ENCODE measurements around the gene TBC1D1.
A peak's percentile ranks its signal among the peaks of the same experiment; 100 is the strongest.

TBC1D1 gene

DNA sequence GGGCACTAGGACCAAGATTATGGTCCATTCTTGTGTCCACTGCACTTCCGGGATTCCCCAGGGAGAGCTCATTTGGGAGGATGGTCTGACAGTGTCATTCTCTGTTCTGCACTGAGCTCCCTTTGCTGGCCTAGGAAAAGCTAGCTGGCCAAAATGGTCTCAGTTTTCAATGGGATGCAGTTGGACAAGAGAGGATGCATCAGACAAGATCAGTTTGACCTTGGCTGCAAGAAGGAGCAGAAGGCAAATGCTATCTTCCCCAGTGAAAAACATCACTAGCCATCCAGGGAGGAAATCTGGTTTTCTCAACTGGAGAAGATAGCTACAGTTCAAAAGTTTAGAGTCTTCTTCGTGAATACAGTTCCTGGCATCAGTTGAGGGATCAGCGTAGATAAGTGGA is 290.4 kb downstream of the TBC1D1 start:
- no peak overlapping the region for H3K23ac ChIP-seq (ENCODE audit: low read length in 2 of 2)
- H3K27ac ChIP-seq (ENCODE audit: low read length, poor library complexity, severe bottlenecking): no peak overlapping the region
- peak overlapping the region; percentile 94 for H2AK5ac ChIP-seq (ENCODE audit: low read length, severe bottlenecking)
- H2AFZ ChIP-seq (ENCODE audit: low read depth, low read length): no peak overlapping the region
- H4K8ac ChIP-seq (ENCODE audit: low read length): no peak overlapping the region
- WGBS: 94% methylated on average over 2 of the region's 3 CpGs
- H2BK5ac ChIP-seq (ENCODE audit: low read depth, low read length, poor library complexity, severe bottlenecking): no peak overlapping the region
- no peak overlapping the region for H3K4me3 ChIP-seq (ENCODE audit: insufficient read depth in 1 of 2, low read depth in 1 of 2, low read length in 2 of 2)
- no peak overlapping the region for H3K18ac ChIP-seq (ENCODE audit: low read depth in 1 of 2, low read length in 2 of 2)
- no peak overlapping the region for H3K4ac ChIP-seq (ENCODE audit: low read depth in 1 of 2, low read length in 2 of 2)
- no peak overlapping the region for H2BK120ac ChIP-seq (ENCODE audit: low read depth, low read length)
- peak overlapping the region in 1 of 2 experiments; percentile 41 for H3K14ac ChIP-seq (ENCODE audit: low read length in 2 of 2)
- peaks cover 2% of the 10 kb centered on the region for H3K4me1 ChIP-seq (ENCODE audit: control insufficient read depth, insufficient read depth, low read depth, low read length)
- H3K9ac ChIP-seq (ENCODE audit: low read length): no peak overlapping the region
- DNase-seq: no peak
- no peak overlapping the region for H4K91ac ChIP-seq (ENCODE audit: low read length)
- H3K27me3 ChIP-seq (ENCODE audit: control insufficient read depth in 1 of 2, insufficient read depth in 1 of 2, low read length in 2 of 2): no peaks in the 10 kb centered on the region
- no peak overlapping the region for H2BK12ac ChIP-seq (ENCODE audit: low read length in 2 of 2)
- H3K36me3 ChIP-seq (ENCODE audit: control insufficient read depth in 1 of 2, insufficient read depth in 2 of 2, low read depth in 1 of 2, low read length in 2 of 2): no peaks in the 10 kb centered on the region
- H3K79me1 ChIP-seq (replicated peaks; ENCODE audit: low read length, poor library complexity, severe bottlenecking): no peaks in the 10 kb centered on the region
- no peak overlapping the region for H3K4me2 ChIP-seq (ENCODE audit: low read length, poor library complexity, severe bottlenecking)
- H2BK15ac ChIP-seq (ENCODE audit: low read depth, poor library complexity, severe bottlenecking): no peak overlapping the region
- H3K9me3 ChIP-seq (ENCODE audit: control insufficient read depth, low read length): no peaks in the 10 kb centered on the region

DNA sequence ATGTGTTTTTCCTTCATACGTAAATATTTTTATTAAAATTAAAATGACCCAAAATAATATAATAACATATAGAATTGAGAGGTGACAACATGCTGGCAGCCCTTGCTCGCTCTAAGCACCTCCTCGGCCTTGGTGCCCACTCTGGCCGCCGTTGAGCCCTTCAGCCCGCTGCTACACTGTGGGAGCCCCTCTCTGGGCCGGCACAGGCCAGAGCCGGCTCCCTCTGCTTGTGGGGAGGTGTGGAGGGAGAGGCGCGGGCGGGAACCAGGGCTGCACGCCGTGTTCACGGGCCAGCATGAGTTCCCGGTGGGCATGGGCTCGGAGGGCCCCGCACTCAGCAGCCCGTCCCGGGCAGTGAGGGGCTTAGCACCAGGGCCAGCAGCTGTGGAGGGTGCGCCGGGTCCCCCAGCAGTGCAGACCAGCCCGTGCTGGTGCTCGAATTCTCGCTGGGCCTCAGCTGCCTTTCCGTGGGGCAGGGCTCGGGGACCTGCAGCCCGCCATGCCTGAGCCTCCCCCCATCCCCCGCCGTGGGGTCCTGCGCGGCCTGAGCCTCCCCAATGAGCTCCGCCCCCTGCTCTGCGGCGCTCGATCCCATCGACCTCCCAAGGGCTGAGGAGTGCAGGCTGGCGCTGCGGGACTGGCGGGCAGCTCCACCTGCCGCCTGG is 291.6 kb downstream of the TBC1D1 start:
- no peaks in the 10 kb centered on the region for H3K9me3 ChIP-seq (ENCODE audit: control insufficient read depth, low read length)
- no peaks in the 10 kb centered on the region for H3K36me3 ChIP-seq (ENCODE audit: control insufficient read depth in 1 of 2, insufficient read depth in 2 of 2, low read depth in 1 of 2, low read length in 2 of 2)
- no peak overlapping the region for H3K4me3 ChIP-seq (ENCODE audit: insufficient read depth in 1 of 2, low read depth in 1 of 2, low read length in 2 of 2)
- H3K18ac ChIP-seq (ENCODE audit: low read depth in 1 of 2, low read length in 2 of 2): no peak overlapping the region
- WGBS: 99% methylated on average over 33 of the region's 40 CpGs
- no peak overlapping the region for H3K4ac ChIP-seq (ENCODE audit: low read depth in 1 of 2, low read length in 2 of 2)
- no peak overlapping the region for H2BK15ac ChIP-seq (ENCODE audit: low read depth, poor library complexity, severe bottlenecking)
- no peak overlapping the region for H4K8ac ChIP-seq (ENCODE audit: low read length)
- DNase-seq: no peak
- no peaks in the 10 kb centered on the region for H3K27me3 ChIP-seq (ENCODE audit: control insufficient read depth in 1 of 2, insufficient read depth in 1 of 2, low read length in 2 of 2)
- H3K14ac ChIP-seq (ENCODE audit: low read length in 2 of 2): no peak overlapping the region
- H2BK12ac ChIP-seq (ENCODE audit: low read length in 2 of 2): peak overlapping the region in 1 of 2 experiments; percentile 15
- no peaks in the 10 kb centered on the region for H3K79me1 ChIP-seq (replicated peaks; ENCODE audit: low read length, poor library complexity, severe bottlenecking)
- H2AK5ac ChIP-seq (ENCODE audit: low read length, severe bottlenecking): no peak overlapping the region
- H3K4me2 ChIP-seq (ENCODE audit: low read length, poor library complexity, severe bottlenecking): no peak overlapping the region
- no peak overlapping the region for H2AFZ ChIP-seq (ENCODE audit: low read depth, low read length)
- no peak overlapping the region for H3K23ac ChIP-seq (ENCODE audit: low read length in 2 of 2)
- no peak overlapping the region for H4K91ac ChIP-seq (ENCODE audit: low read length)
- H2BK5ac ChIP-seq (ENCODE audit: low read depth, low read length, poor library complexity, severe bottlenecking): no peak overlapping the region
- H3K4me1 ChIP-seq (ENCODE audit: control insufficient read depth, insufficient read depth, low read depth, low read length): peaks cover 2% of the 10 kb centered on the region
- no peak overlapping the region for H3K9ac ChIP-seq (ENCODE audit: low read length)
- no peak overlapping the region for H2BK120ac ChIP-seq (ENCODE audit: low read depth, low read length)
- H3K27ac ChIP-seq (ENCODE audit: low read length, poor library complexity, severe bottlenecking): no peak overlapping the region

DNA sequence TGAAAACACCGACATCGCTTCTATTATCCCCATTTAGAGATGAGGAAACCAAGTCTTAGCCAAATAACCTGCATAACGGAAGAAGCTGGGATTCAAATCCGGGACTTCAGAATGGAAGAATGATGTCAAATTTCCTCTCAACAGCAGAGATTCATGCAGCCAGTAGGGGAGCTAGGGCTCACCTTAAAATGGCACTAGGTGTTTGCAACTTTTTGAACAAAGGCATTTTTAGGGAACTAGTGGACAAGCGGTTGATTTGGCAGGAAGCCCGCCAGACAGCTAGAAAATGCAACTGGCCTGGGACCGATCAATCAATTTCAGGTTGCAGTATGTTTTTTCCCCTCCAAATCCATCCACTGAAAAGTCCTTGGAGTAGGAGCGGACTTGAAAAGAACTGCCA is 293.5 kb downstream of the TBC1D1 start:
- Histone ChIP-seq H3K4ac (ENCODE audit: low read depth in 1 of 2, low read length in 2 of 2) (no peak overlapping the region), H3K79me1 (replicated peaks; ENCODE audit: low read length, poor library complexity, severe bottlenecking) (no peaks in the 10 kb centered on the region), H2AFZ (ENCODE audit: low read depth, low read length) (no peak overlapping the region), H3K4me1 (ENCODE audit: control insufficient read depth, insufficient read depth, low read depth, low read length) (peaks cover 13% of the 10 kb centered on the region), H3K4me3 (ENCODE audit: insufficient read depth in 1 of 2, low read depth in 1 of 2, low read length in 2 of 2) (no peak overlapping the region), H4K8ac (ENCODE audit: low read length) (no peak overlapping the region), H2BK120ac (ENCODE audit: low read depth, low read length) (no peak overlapping the region), H3K23ac (ENCODE audit: low read length in 2 of 2) (no peak overlapping the region), H3K9me3 (ENCODE audit: control insufficient read depth, low read length) (no peaks in the 10 kb centered on the region), H3K9ac (ENCODE audit: low read length) (no peak overlapping the region), H4K91ac (ENCODE audit: low read length) (no peak overlapping the region), H2BK12ac (ENCODE audit: low read length in 2 of 2) (no peak overlapping the region), H2BK5ac (ENCODE audit: low read depth, low read length, poor library complexity, severe bottlenecking) (no peak overlapping the region), H2BK15ac (ENCODE audit: low read depth, poor library complexity, severe bottlenecking) (no peak overlapping the region), H3K14ac (ENCODE audit: low read length in 2 of 2) (no peak overlapping the region), H3K27me3 (ENCODE audit: control insufficient read depth in 1 of 2, insufficient read depth in 1 of 2, low read length in 2 of 2) (no peaks in the 10 kb centered on the region), H3K36me3 (ENCODE audit: control insufficient read depth in 1 of 2, insufficient read depth in 2 of 2, low read depth in 1 of 2, low read length in 2 of 2) (no peaks in the 10 kb centered on the region), H3K27ac (ENCODE audit: low read length, poor library complexity, severe bottlenecking) (no peak overlapping the region), H2AK5ac (ENCODE audit: low read length, severe bottlenecking) (no peak overlapping the region), H3K18ac (ENCODE audit: low read depth in 1 of 2, low read length in 2 of 2) (no peak overlapping the region), H3K4me2 (ENCODE audit: low read length, poor library complexity, severe bottlenecking) (no peak overlapping the region)
- 95% methylated on average over 7 of the region's 8 CpGs for WGBS
- DNase-seq: no peak

DNA sequence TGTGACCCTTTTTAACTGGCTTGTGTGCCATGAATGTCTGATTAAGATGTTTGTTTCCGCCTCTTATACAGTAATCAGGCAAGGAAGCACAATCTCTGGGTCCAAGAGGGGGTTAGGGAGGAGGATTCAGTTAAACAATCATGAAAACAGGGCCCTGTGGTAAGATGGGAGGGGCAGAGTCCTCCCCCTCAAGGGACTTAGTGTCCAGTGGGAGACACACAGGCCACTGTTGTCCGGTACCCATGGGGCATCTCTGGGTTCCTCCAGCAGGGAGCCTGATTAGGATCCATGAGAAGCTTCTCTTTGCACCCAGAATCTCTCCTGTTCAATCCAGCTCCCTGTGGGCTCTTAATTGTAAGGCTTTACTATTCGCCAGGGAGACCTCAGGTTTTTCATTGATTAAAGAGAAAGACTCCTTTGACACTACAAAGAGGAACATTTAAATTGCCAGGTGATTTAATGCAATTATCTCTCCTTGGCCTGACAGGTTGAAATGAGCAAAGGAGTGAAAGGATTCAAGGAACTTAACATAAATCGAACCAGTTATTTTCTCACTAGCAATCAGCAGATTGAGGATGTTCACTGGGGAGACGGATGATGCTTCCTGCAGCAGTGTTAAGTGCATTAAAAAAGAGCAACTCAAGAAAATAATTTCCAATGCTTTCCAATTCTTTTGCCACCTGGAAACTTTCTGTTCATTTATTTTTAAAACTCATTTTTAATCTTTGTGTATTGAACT is 294.7 kb downstream of the TBC1D1 start:
- WGBS: 80% methylated on average over 5 of the region's 5 CpGs

More for the DNA sequence above, 294.7 kb downstream of the TBC1D1 start:
- H4K91ac ChIP-seq (ENCODE audit: low read length): no peak overlapping the region
- no peak overlapping the region for H3K4me2 ChIP-seq (ENCODE audit: low read length, poor library complexity, severe bottlenecking)
- no peaks in the 10 kb centered on the region for H3K9me3 ChIP-seq (ENCODE audit: control insufficient read depth, low read length)
- H2BK12ac ChIP-seq (ENCODE audit: low read length in 2 of 2): no peak overlapping the region
- no peak overlapping the region for H2BK5ac ChIP-seq (ENCODE audit: low read depth, low read length, poor library complexity, severe bottlenecking)
- no peaks in the 10 kb centered on the region for H3K27me3 ChIP-seq (ENCODE audit: control insufficient read depth in 1 of 2, insufficient read depth in 1 of 2, low read length in 2 of 2)
- H3K23ac ChIP-seq (ENCODE audit: low read length in 2 of 2): no peak overlapping the region
- H3K9ac ChIP-seq (ENCODE audit: low read length): no peak overlapping the region
- no peak overlapping the region for H2BK120ac ChIP-seq (ENCODE audit: low read depth, low read length)
- H3K4me3 ChIP-seq (ENCODE audit: insufficient read depth in 1 of 2, low read depth in 1 of 2, low read length in 2 of 2): no peak overlapping the region
- H3K79me1 ChIP-seq (replicated peaks; ENCODE audit: low read length, poor library complexity, severe bottlenecking): no peaks in the 10 kb centered on the region
- H2AFZ ChIP-seq (ENCODE audit: low read depth, low read length): no peak overlapping the region
- H3K18ac ChIP-seq (ENCODE audit: low read depth in 1 of 2, low read length in 2 of 2): no peak overlapping the region
- no peak overlapping the region for H4K8ac ChIP-seq (ENCODE audit: low read length)
- no peak overlapping the region for H3K4ac ChIP-seq (ENCODE audit: low read depth in 1 of 2, low read length in 2 of 2)
- H3K27ac ChIP-seq (ENCODE audit: low read length, poor library complexity, severe bottlenecking): no peak overlapping the region
- H3K36me3 ChIP-seq (ENCODE audit: control insufficient read depth in 1 of 2, insufficient read depth in 2 of 2, low read depth in 1 of 2, low read length in 2 of 2): no peaks in the 10 kb centered on the region
- no peak for DNase-seq
- H3K14ac ChIP-seq (ENCODE audit: low read length in 2 of 2): no peak overlapping the region
- no peak overlapping the region for H2AK5ac ChIP-seq (ENCODE audit: low read length, severe bottlenecking)
- peaks cover 16% of the 10 kb centered on the region for H3K4me1 ChIP-seq (ENCODE audit: control insufficient read depth, insufficient read depth, low read depth, low read length)
- H2BK15ac ChIP-seq (ENCODE audit: low read depth, poor library complexity, severe bottlenecking): no peak overlapping the region

Data from mesenchymal stem cell (in vitro differentiated cells and primary cell).